ENCODE measurements around the gene FBXO5.
A peak's percentile ranks its signal among the peaks of the same experiment; 100 is the strongest.

DNA sequence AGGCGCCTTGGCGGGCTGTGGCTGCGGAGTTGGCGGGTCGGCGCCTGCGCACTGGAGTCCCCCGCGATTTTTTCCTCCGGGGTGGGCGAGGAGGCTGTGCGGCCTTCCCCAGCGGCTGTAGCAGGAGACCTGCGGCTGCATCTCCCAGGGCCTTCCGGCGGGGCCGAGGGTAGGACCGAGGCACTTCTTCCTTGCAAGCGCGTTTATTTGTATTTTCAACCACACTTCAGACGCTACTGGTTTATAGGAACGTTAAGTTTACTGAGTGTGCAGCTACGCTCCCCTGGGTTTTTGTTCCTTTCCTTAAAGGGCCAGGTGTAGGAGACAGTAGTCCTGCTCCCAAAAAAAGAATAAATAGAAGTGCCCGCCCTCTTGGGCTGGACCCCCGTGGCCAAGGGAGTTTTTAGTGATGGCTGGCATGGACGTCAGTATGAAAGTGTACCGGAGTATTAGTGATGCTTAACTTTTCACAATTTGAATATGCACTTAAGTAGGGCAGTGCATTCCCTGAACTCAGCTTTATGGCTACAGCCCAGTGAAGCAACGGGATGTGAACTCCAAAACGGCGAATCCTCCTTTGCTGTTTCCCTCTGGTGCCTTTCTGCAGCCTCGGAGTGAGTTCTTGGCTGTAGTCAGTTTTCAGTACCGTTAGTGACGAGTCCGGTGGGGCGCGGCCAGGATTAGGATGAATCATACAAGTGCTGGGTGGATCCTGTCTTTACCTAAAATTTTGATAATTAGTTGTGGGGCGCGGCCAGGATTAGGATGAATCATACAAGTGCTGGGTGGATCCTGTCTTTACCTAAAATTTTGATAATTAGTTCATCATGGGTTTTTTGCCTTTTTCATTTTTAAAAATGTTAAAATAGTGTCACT lies 1.0 kb upstream of the FBXO5 start:
- TF ChIP-seq CTCF (IDR thresholded peaks at IDR 0.05; ENCODE audit: insufficient read depth, low read length) (no peak), POLR2AphosphoS5 (IDR thresholded peaks at IDR 0.05; ENCODE audit: low read depth) (peak; percentile 89), GABPA (IDR thresholded peaks at IDR 0.05; ENCODE audit: low read depth) (no peak), SPI1 (IDR thresholded peaks at IDR 0.05; ENCODE audit: borderline replicate concordance, low read depth) (no peak)
- TF ChIP-seq, protein P1, sequence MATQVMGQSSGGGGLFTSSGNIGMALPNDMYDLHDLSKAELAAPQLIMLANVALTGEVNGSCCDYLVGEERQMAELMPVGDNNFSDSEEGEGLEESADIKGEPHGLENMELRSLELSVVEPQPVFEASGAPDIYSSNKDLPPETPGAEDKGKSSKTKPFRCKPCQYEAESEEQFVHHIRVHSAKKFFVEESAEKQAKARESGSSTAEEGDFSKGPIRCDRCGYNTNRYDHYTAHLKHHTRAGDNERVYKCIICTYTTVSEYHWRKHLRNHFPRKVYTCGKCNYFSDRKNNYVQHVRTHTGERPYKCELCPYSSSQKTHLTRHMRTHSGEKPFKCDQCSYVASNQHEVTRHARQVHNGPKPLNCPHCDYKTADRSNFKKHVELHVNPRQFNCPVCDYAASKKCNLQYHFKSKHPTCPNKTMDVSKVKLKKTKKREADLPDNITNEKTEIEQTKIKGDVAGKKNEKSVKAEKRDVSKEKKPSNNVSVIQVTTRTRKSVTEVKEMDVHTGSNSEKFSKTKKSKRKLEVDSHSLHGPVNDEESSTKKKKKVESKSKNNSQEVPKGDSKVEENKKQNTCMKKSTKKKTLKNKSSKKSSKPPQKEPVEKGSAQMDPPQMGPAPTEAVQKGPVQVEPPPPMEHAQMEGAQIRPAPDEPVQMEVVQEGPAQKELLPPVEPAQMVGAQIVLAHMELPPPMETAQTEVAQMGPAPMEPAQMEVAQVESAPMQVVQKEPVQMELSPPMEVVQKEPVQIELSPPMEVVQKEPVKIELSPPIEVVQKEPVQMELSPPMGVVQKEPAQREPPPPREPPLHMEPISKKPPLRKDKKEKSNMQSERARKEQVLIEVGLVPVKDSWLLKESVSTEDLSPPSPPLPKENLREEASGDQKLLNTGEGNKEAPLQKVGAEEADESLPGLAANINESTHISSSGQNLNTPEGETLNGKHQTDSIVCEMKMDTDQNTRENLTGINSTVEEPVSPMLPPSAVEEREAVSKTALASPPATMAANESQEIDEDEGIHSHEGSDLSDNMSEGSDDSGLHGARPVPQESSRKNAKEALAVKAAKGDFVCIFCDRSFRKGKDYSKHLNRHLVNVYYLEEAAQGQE (IDR thresholded peaks at IDR 0.05; ENCODE audit: insufficient replicate concordance, low read depth), result no peak
